Keratinocyte (primary cell): ENCODE data around the gene TMTC2. TPM values are rescaled to one million over a fixed set of nuclear protein-coding genes. Genes with fewer than 3 reads are reported as not detected.

Experiments
- DNase-seq: peaks from one replicate; pipeline ENCODE4 v3.0.0-alpha.2; 2011; ENCODE audit warnings: low read depth, missing footprints, low spot score
- FAIRE-seq: peaks from 2 replicates; lab custom pipeline; 2011; peaks lifted over from hg19 to GRCh38; lab: Jason Lieb, UNC
- H2AFZ ChIP-seq: 2 replicates; pipeline ENCODE4 v1.6.0; 2012; ENCODE audit warnings: low read length, control low read depth, inconsistent platforms; ENCODE audit not compliant: control insufficient read depth
- H3K27ac ChIP-seq: 2 replicates; pipeline ENCODE4 v1.5.1; 2011; ENCODE audit warnings: low read length; ENCODE audit not compliant: control insufficient read depth, insufficient read depth
- H3K27me3 ChIP-seq: 3 replicates; pipeline ENCODE4 v1.6.0; 2011; ENCODE audit warnings: low read length; ENCODE audit not compliant: control insufficient read depth, insufficient read depth; ENCODE audit errors: extremely low read depth
- H3K36me3 ChIP-seq, 2 experiments: 2 replicates in 1 of 2; 3 replicates in 1 of 2; pipeline ENCODE4 v1.5.1; 2011; ENCODE audit warnings: low read length in 2 of 2, mild to moderate bottlenecking in 1 of 2; ENCODE audit not compliant: control insufficient read depth in 2 of 2, insufficient read depth in 2 of 2; ENCODE audit errors: extremely low read depth in 1 of 2
- H3K4me1 ChIP-seq: 3 replicates; pipeline ENCODE4 v1.5.1; 2011; ENCODE audit warnings: low read length; ENCODE audit not compliant: control insufficient read depth, insufficient read depth; ENCODE audit errors: extremely low read depth
- H3K4me2 ChIP-seq: 3 replicates; pipeline ENCODE4 v1.6.0; 2011; ENCODE audit warnings: low read depth, low read length; ENCODE audit not compliant: control insufficient read depth, insufficient read depth; ENCODE audit errors: extremely low read depth
- H3K4me3 ChIP-seq, 3 experiments: fragments of 200-600 bp in 1 of 3; sonication (generic) in 1 of 3; 2 replicates in 2 of 3; 3 replicates in 1 of 3; pipeline ENCODE4 v1.5.1; 2011 to 2016; ENCODE audit warnings: low read length in 3 of 3, mild to moderate bottlenecking in 3 of 3, control low read depth in 2 of 3, inconsistent platforms in 1 of 3, low read depth in 1 of 3, mixed read lengths in 1 of 3, mixed run types in 1 of 3, moderate library complexity in 1 of 3; ENCODE audit not compliant: control insufficient read depth in 2 of 3, insufficient read depth in 2 of 3; ENCODE audit errors: extremely low read depth in 1 of 3
- H3K79me2 ChIP-seq: 2 replicates; pipeline ENCODE4 v1.6.0; 2012; ENCODE audit warnings: low read length; ENCODE audit not compliant: control insufficient read depth, insufficient read depth
- H3K9ac ChIP-seq: 3 replicates; pipeline ENCODE4 v1.6.0; 2011; ENCODE audit warnings: low read length; ENCODE audit not compliant: control insufficient read depth, insufficient read depth; ENCODE audit errors: extremely low read depth
- H3K9me1 ChIP-seq: 3 replicates; pipeline ENCODE4 v1.6.0; 2011; ENCODE audit warnings: low read length; ENCODE audit not compliant: control insufficient read depth, insufficient read depth; ENCODE audit errors: extremely low read depth
- H3K9me3 ChIP-seq: 2 replicates; pipeline ENCODE4 v1.5.1; 2012; ENCODE audit warnings: low read depth, low read length; ENCODE audit not compliant: control insufficient read depth
- H4K20me1 ChIP-seq: 3 replicates; pipeline ENCODE4 v1.6.0; 2011; ENCODE audit warnings: low read length; ENCODE audit not compliant: control insufficient read depth, insufficient read depth; ENCODE audit errors: extremely low read depth
- EZH2 ChIP-seq: IDR thresholded peaks from one replicate; pipeline ENCODE4 v1.6.1; 2012; ENCODE audit warnings: inconsistent platforms, mild to moderate bottlenecking, low read length, moderate library complexity
- dilution Hi-C: fragments of 300-500 bp; cut with MboI; formaldehyde crosslinking; loops from one replicate; pipeline ENCODE4 v1.7.0; 2020; ENCODE audit warnings: low sequenced_read_pairs; ENCODE audit not compliant: extremely low pct_ligation_motif_present
- polyA plus RNA-seq, 5 experiments: library from polyadenylated mRNA; depleted of rRNA in 3 of 5; stranded (reverse) in 3 of 5; stranded (forward) in 1 of 5; unstranded in 1 of 5; fragments of >200 nt; gene quantifications; 1 replicate in 1 of 5; 2 replicates in 3 of 5; 3 replicates in 1 of 5; pipeline versions ENCODE4 v1.2.1 to v1.2.3, GENCODE V29; 2011 to 2012; ENCODE audit warnings: missing spikeins in 2 of 5, low read depth in 1 of 5, low replicate concordance in 1 of 5
- TF ChIP-seq, protein P1 (sequence below), 3 experiments: IDR thresholded peaks in 1 of 3; conservative IDR thresholded peaks in 1 of 3; optimal IDR thresholded peaks in 1 of 3; 2 replicates in 2 of 3; 3 replicates in 1 of 3; pipeline versions ENCODE3 to v1.5.1; 2011; ENCODE audit warnings: low read length in 3 of 3, mild to moderate bottlenecking in 3 of 3, moderate library complexity in 2 of 3, control low read depth in 1 of 3, inconsistent platforms in 1 of 3; ENCODE audit not compliant: insufficient read depth in 2 of 3; ENCODE audit errors: extremely low read depth in 1 of 3

TMTC2 gene
- polyA plus RNA-seq, 1 donor (not counting 4 experiments of a cell fraction or from before 2014, with no cell fraction given): 3.8 TPM

DNA sequence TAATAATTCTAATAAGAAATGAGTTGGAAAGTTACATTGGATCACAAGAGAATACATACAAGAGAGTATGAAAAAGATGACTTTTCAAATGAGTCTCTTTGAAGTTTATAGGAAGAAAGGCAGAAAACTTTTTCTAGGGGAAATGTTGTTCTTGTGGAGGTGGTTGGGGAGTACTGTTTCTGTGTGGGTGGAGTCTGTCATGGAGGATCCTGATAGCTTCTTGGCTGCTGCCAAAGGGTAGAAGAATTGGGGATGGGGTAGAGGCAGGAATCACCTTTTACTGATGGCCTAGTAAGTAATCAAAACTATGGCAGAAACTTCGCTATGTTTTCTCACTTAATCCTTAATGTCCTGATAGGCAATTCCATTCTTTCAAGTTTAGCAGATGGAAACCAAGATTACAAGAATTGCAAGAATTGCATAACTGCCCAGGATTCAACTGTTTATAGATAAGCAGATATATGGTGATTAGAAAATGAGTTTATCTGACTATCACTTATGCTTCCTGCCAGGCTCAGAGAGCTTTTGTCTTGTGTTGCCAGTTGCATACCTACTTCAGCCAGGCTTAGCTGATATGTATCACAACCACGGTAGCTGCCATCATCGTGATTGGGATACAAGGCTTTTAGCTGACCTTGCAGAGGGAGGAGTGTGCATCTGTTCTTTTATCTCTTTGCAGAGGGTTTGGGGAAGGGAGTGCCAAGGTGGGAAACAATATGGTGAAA lies 463.9 kb downstream of the TMTC2 start:
- H3K9me1 ChIP-seq: no peaks in the 10 kb centered on the region
- no peak overlapping the region for H2AFZ ChIP-seq
- H3K9me3 ChIP-seq: no peaks in the 10 kb centered on the region
- TF ChIP-seq EZH2: no peak
- TF ChIP-seq, protein P1, sequence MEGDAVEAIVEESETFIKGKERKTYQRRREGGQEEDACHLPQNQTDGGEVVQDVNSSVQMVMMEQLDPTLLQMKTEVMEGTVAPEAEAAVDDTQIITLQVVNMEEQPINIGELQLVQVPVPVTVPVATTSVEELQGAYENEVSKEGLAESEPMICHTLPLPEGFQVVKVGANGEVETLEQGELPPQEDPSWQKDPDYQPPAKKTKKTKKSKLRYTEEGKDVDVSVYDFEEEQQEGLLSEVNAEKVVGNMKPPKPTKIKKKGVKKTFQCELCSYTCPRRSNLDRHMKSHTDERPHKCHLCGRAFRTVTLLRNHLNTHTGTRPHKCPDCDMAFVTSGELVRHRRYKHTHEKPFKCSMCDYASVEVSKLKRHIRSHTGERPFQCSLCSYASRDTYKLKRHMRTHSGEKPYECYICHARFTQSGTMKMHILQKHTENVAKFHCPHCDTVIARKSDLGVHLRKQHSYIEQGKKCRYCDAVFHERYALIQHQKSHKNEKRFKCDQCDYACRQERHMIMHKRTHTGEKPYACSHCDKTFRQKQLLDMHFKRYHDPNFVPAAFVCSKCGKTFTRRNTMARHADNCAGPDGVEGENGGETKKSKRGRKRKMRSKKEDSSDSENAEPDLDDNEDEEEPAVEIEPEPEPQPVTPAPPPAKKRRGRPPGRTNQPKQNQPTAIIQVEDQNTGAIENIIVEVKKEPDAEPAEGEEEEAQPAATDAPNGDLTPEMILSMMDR (optimal IDR thresholded peaks at IDR 0.05 in 1 of 3, IDR thresholded peaks at IDR 0.05 in 1 of 3, conservative IDR thresholded peaks at IDR 0.05 in 1 of 3; ENCODE audit: extremely low read depth in 1 of 3, insufficient read depth in 2 of 3, low read length in 3 of 3): no peak
- H3K4me2 ChIP-seq: no peak overlapping the region
- H3K9ac ChIP-seq: no peak overlapping the region
- H3K79me2 ChIP-seq: no peaks in the 10 kb centered on the region
- no peaks in the 10 kb centered on the region for H3K36me3 ChIP-seq
- H3K4me3 ChIP-seq: no peak overlapping the region
- no peak overlapping the region for H3K27ac ChIP-seq
- dilution Hi-C loops: no loop called here
- H4K20me1 ChIP-seq: no peaks in the 10 kb centered on the region
- no peaks in the 10 kb centered on the region for H3K4me1 ChIP-seq
- no peak for DNase-seq
- FAIRE-seq: no peak
- no peaks in the 10 kb centered on the region for H3K27me3 ChIP-seq

DNA sequence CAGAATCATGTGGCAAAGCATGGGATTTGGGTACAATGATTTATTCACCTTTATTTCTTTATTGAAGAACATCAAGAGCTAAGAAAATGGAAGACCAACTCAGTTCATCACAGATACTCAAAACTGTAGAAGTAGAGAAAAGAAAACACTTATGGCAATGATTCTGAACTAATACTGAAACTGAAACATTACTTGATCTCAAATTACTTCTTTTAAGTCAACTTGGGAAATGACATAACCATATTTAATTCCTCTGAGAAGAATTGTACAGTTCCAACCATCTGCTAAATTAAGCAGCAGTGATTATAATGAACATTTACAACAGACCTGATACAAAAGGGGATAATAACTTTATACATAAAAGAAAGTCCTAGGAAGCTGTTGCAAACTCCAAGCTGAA lies 466.5 kb downstream of the TMTC2 start:
- H3K4me2 ChIP-seq: no peak overlapping the region
- H3K27me3 ChIP-seq: no peaks in the 10 kb centered on the region
- H3K9me3 ChIP-seq: no peaks in the 10 kb centered on the region
- H3K79me2 ChIP-seq: no peaks in the 10 kb centered on the region
- TF ChIP-seq, protein P1 (optimal IDR thresholded peaks at IDR 0.05 in 1 of 3, IDR thresholded peaks at IDR 0.05 in 1 of 3, conservative IDR thresholded peaks at IDR 0.05 in 1 of 3; ENCODE audit: extremely low read depth in 1 of 3, insufficient read depth in 2 of 3, low read length in 3 of 3): no peak
- TF ChIP-seq EZH2: no peak
- H3K4me1 ChIP-seq: no peaks in the 10 kb centered on the region
- no peak overlapping the region for H3K9ac ChIP-seq
- no peak overlapping the region for H2AFZ ChIP-seq
- FAIRE-seq (no peak), DNase-seq (no peak)
- H3K27ac ChIP-seq: no peak overlapping the region
- no peaks in the 10 kb centered on the region for H4K20me1 ChIP-seq
- H3K36me3 ChIP-seq: no peaks in the 10 kb centered on the region
- H3K4me3 ChIP-seq: no peak overlapping the region
- dilution Hi-C loops: no loop called here
- no peaks in the 10 kb centered on the region for H3K9me1 ChIP-seq
